22Rv1 (cell line): ENCODE measurements around the gene B3GAT3.

Source experiments
- H3K27ac ChIP-seq: fragments of 450-650 bp; 2 replicates; pipeline ENCODE4 v1.5.1; 2017
- CTCF ChIP-seq: fragments of 450-650 bp; IDR thresholded peaks from 2 replicates; pipeline ENCODE4 v1.5.1; 2017; ENCODE audit warnings: mild to moderate bottlenecking
- ZFX ChIP-seq: fragments of 450-650 bp; IDR thresholded peaks from 2 replicates; pipeline ENCODE4 v1.6.1; 2017; ENCODE audit warnings: antibody characterized with exemption, borderline replicate concordance

Gene B3GAT3

GRCh38 chr11:62621567-62622470 is at the start of gene B3GAT3:
Gene B3GAT3, minus strand, starts transcription at chr11:62621986. Its CDS starts 39 bp downstream, at chr11:62621947.
- peak within 1 kb of the TSS; percentile 89 for H3K27ac ChIP-seq
- TF ChIP-seq ZFX (no peak), CTCF (no peak)

- peak overlapping the region; percentile 95 for H3K27ac ChIP-seq
- TF ChIP-seq CTCF = no peak
- TF ChIP-seq ZFX = no peak
Observed at GRCh38 chr11:62671236-62671607, 49.4 kb upstream of the B3GAT3 start.

- peak overlapping the region; percentile 95 for H3K27ac ChIP-seq
- TF ChIP-seq CTCF = no peak
- TF ChIP-seq ZFX = no peak
Observed at GRCh38 chr11:62669420-62670161, 47.8 kb upstream of the B3GAT3 start.

DNA sequence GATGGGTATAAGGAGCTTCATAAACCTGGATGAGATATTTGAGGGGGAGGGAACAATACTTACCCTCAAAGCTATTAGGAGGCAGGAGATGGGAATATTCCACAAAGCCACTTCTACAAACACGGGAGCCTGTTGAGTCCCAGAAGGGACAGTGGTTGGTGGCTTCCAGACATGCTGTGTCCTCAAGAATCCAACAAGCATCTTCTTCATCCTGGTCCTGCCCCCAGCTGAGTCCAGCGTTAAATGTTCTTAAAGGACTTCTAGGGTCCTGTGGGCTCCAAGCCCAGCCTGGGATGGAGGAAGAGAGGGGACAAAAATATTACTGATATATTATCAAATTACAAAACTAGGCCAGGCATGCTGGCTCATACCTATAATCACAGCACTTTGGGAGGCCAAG is 45.7 kb upstream of the B3GAT3 start:
- H3K27ac ChIP-seq = peak overlapping the region; percentile 95
- TF ChIP-seq ZFX (no peak), CTCF (no peak)

DNA sequence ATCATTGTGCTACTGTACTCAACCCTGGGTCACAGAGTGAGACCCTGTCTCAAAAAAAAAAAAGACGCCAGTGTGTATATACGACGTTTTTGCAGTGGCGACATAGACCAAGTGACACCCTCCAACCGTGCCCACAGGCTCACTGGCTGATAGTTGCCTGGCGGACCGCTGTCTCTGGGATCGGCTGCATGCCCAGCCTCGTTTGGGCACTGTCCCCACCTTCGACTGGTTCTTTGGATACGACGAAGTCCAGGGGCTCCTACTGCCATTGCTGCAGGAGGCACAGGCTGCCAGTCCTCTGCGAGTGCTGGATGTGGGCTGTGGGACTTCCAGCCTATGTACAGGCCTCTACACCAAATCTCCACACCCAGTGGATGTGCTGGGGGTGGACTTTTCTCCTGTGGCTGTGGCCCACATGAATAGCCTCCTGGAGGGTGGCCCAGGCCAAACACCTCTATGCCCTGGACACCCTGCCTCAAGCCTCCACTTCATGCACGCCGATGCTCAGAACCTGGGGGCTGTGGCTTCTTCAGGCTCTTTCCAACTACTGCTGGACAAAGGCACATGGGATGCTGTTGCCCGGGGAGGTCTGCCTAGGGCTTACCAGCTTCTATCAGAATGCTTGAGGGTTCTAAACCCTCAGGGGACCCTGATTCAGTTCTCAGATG is 44.6 kb upstream of the B3GAT3 start:
- H3K27ac ChIP-seq = peak overlapping the region; percentile 95
- no peak for TF ChIP-seq ZFX
- TF ChIP-seq CTCF = no peak

- H3K27ac ChIP-seq = peak overlapping the region; percentile 95
- TF ChIP-seq CTCF (no peak), ZFX (no peak)
Observed at GRCh38 chr11:62665599-62666258, 43.9 kb upstream of the B3GAT3 start.
